ENCODE results near the gene BPIFA2.

Gene BPIFA2

GRCh38 chr20:33132513-33133372 lies 35.2 kb upstream of the BPIFA2 start:
- no peak overlapping the region for H3K4me2 ChIP-seq (ENCODE audit: low read depth, low read length, poor library complexity, severe bottlenecking)
- no peak for TF ChIP-seq CTCF (conservative IDR thresholded peaks at IDR 0.05; ENCODE audit: low read length)
- TF ChIP-seq EZH2phosphoT487 (IDR thresholded peaks at IDR 0.05; ENCODE audit: borderline replicate concordance) = no peak
- no peaks in the 10 kb centered on the region for H3K9me3 ChIP-seq (ENCODE audit: insufficient read depth, low read depth, low read length)

GRCh38 chr20:33133373-33133941 lies 34.5 kb upstream of the BPIFA2 start:
- no peaks in the 10 kb centered on the region for H4K20me1 ChIP-seq (ENCODE audit: insufficient read depth, low read length, poor library complexity, severe bottlenecking)
- TF ChIP-seq EZH2phosphoT487 (IDR thresholded peaks at IDR 0.05; ENCODE audit: borderline replicate concordance) (no peak), CTCF (conservative IDR thresholded peaks at IDR 0.05; ENCODE audit: low read length) (no peak)
- H3K79me2 ChIP-seq (ENCODE audit: insufficient read depth, low read length) = no peaks in the 10 kb centered on the region
- H2AFZ ChIP-seq (ENCODE audit: low read length) = no peak overlapping the region
- no peaks in the 10 kb centered on the region for H3K9me3 ChIP-seq (ENCODE audit: insufficient read depth, low read depth, low read length)
- no peak overlapping the region for H3K4me3 ChIP-seq (ENCODE audit: low read length, poor library complexity, severe bottlenecking)
- no peaks in the 10 kb centered on the region for H3K36me3 ChIP-seq (ENCODE audit: insufficient read depth, low read length)
- H3K9ac ChIP-seq (ENCODE audit: low read depth, low read length, poor library complexity, severe bottlenecking) = no peak overlapping the region
- H3F3A ChIP-seq (ENCODE audit: low read depth) = no peaks in the 10 kb centered on the region
- no peaks in the 10 kb centered on the region for H3K27me3 ChIP-seq (ENCODE audit: insufficient read depth, low read length, poor library complexity, severe bottlenecking)
- no peak overlapping the region for H3K4me2 ChIP-seq (ENCODE audit: low read depth, low read length, poor library complexity, severe bottlenecking)
- H3K4me1 ChIP-seq (ENCODE audit: insufficient read depth, low read length, poor library complexity, severe bottlenecking) = no peaks in the 10 kb centered on the region
- no peaks in the 10 kb centered on the region for H3K9me2 ChIP-seq (replicated peaks; ENCODE audit: low read depth, low read length)

More at GRCh38 chr20:33132513-33133372, 35.2 kb upstream of the BPIFA2 start:
- Histone ChIP-seq H3F3A (ENCODE audit: low read depth) (no peaks in the 10 kb centered on the region), H3K9ac (ENCODE audit: low read depth, low read length, poor library complexity, severe bottlenecking) (no peak overlapping the region), H3K36me3 (ENCODE audit: insufficient read depth, low read length) (no peaks in the 10 kb centered on the region), H3K27me3 (ENCODE audit: insufficient read depth, low read length, poor library complexity, severe bottlenecking) (no peaks in the 10 kb centered on the region), H3K4me3 (ENCODE audit: low read length, poor library complexity, severe bottlenecking) (no peak overlapping the region), H2AFZ (ENCODE audit: low read length) (no peak overlapping the region), H3K79me2 (ENCODE audit: insufficient read depth, low read length) (no peaks in the 10 kb centered on the region), H3K9me2 (replicated peaks; ENCODE audit: low read depth, low read length) (no peaks in the 10 kb centered on the region), H4K20me1 (ENCODE audit: insufficient read depth, low read length, poor library complexity, severe bottlenecking) (no peaks in the 10 kb centered on the region), H3K4me1 (ENCODE audit: insufficient read depth, low read length, poor library complexity, severe bottlenecking) (no peaks in the 10 kb centered on the region)

- Histone ChIP-seq H3K4me2 (ENCODE audit: low read depth, low read length, poor library complexity, severe bottlenecking) (no peak overlapping the region), H3K36me3 (ENCODE audit: insufficient read depth, low read length) (no peaks in the 10 kb centered on the region), H3K9ac (ENCODE audit: low read depth, low read length, poor library complexity, severe bottlenecking) (no peak overlapping the region), H2AFZ (ENCODE audit: low read length) (no peak overlapping the region), H3K4me1 (ENCODE audit: insufficient read depth, low read length, poor library complexity, severe bottlenecking) (no peaks in the 10 kb centered on the region), H3F3A (ENCODE audit: low read depth) (no peaks in the 10 kb centered on the region), H3K4me3 (ENCODE audit: low read length, poor library complexity, severe bottlenecking) (no peak overlapping the region), H3K9me2 (replicated peaks; ENCODE audit: low read depth, low read length) (no peaks in the 10 kb centered on the region), H3K79me2 (ENCODE audit: insufficient read depth, low read length) (no peaks in the 10 kb centered on the region), H4K20me1 (ENCODE audit: insufficient read depth, low read length, poor library complexity, severe bottlenecking) (no peaks in the 10 kb centered on the region), H3K9me3 (ENCODE audit: insufficient read depth, low read depth, low read length) (no peaks in the 10 kb centered on the region; the same call in 1 of the 2 replicates), H3K27me3 (ENCODE audit: insufficient read depth, low read length, poor library complexity, severe bottlenecking) (no peaks in the 10 kb centered on the region)
- TF ChIP-seq CTCF (conservative IDR thresholded peaks at IDR 0.05; ENCODE audit: low read length) = no peak
- no peak for TF ChIP-seq EZH2phosphoT487 (IDR thresholded peaks at IDR 0.05; ENCODE audit: borderline replicate concordance)
Measured at GRCh38 chr20:33137195-33137594, 30.8 kb upstream of the BPIFA2 start.

Measured in Loucy (cell line).